Amygdala (tissue), 56 donors: ENCODE results near the gene RCAN1.
"Not testable (repeated sequence)": the region's sequence is repeated elsewhere in the genome, so short reads cannot be mapped to it uniquely, and the experiment has no call there.

ENCODE experiments used
- DNase-seq, 56 donors: peaks; one replicate each; lab custom pipeline; 2025; lab: John Stamatoyannopoulos, UW

The RCAN1 gene

DNA sequence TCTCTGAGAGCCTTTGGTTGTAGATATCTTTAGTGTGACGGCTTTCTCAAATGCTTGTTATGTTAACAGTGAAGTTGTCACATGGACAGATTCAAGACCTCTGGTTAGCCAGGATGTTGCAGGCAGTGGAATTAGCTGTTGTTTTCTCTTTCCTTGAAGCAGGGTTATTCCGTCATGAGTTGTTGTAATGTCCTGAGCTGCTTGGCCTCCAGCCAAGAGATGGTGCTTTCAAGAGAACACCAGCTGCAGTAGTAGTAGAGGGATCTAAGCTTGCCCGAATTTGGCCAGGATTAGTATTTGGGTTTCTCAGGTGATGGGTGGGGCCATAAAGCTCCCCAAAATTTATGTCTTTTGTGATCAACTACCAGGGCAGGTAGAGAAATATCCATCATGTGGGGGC lies 116.3 kb downstream of the RCAN1 start:
- DNase-seq = no peak

DNA sequence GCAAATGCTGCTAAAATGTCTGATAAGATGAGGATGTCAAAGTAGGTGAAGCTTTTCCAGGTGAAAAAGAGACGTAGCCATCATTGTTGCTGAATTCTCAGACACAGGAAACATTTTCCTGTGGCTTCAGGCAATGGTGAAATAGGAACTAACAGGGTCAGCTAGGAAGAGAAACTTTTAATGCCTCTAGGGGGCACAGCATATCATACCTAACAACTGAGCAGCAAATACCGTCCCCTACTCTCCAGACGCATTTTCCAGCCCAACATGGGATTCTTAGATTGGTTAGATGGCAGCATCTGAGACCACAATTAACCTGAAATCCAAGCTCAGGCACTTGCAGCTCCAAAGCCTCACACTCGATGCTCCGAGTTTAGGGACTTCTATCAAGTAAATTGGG lies 131.1 kb downstream of the RCAN1 start:
- DNase-seq = not testable (repeated sequence)

DNA sequence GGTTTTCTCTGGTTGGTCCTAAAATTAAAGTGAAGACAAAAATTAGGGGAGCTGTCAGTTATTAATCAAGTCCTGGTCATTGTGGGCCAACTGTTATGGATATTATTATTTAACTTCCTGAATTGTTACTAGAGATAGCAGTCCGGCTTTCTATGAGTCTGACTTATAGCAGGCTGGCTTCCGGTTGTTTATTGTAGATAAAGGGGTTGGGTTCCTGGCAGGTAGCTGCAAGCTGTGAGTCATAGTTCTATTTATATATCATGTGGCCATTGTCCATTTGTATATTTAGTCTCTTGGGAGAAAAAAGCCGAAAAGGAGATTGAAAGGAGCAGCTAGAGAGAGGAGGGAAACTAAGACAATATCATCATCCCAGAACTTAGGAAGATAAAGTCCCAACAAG lies 131.5 kb downstream of the RCAN1 start:
- DNase-seq = not testable (repeated sequence)

DNA sequence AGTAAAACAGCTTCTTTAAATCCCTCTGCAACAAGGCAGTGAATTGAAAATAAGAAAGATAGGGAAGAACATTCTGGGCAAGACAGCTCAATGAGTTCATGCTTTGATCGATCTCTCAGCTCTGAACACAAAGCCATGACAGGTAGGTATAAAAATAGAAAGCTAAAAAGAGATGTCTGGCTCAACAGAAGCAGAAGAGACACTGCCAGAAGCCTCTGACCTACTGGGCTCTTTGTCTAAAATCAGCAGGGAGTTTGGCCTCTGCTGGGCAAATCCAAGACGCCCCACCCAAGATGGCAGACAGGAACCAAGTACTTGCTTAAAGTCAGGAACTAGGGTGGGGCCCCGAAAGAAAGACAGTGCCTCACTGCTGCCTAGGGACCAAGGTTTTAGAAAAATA lies 147.6 kb downstream of the RCAN1 start:
- not testable (repeated sequence) for DNase-seq
